OCI-LY7 (cell line): Measurements from ENCODE around the gene ZC2HC1B. TPM values are rescaled to one million over a fixed set of nuclear protein-coding genes. Genes with fewer than 3 reads are reported as not detected.

ENCODE experiments used
- BruUV-seq: library from RNA; stranded (reverse); fragments of 400-500 nt; replicated peaks from 2 replicates; lab custom pipeline; 2021; lab: Mats Ljungman, UMichigan
- CTCF ChIA-PET: fragments of 300-600 bp; sonication (Branson Sonifier 250); formaldehyde crosslinking; loops from one replicate; lab custom pipeline; 2022; ENCODE audit warnings: antibody characterized with exemption; ENCODE audit not compliant: unreplicated experiment; lab: Charles Lee
- POLR2A ChIA-PET: fragments of 300-600 bp; sonication (Branson Sonifier 250); formaldehyde crosslinking; loops from one replicate; lab custom pipeline; 2022; ENCODE audit warnings: antibody characterized with exemption; lab: Charles Lee
- DNase-seq: peaks from one replicate; pipeline ENCODE4 v3.0.0-alpha.2; 2015; ENCODE audit warnings: low spot score
- H2AFZ ChIP-seq: fragments of 200-600 bp; sonication (generic), shearing (Covaris generic); 2 replicates; pipeline ENCODE4 v1.6.1; 2014; ENCODE audit warnings: mild to moderate bottlenecking, antibody characterized with exemption, low read length, moderate library complexity
- H3K27ac ChIP-seq: fragments of 200-600 bp; sonication (generic); 2 replicates; pipeline ENCODE4 v1.5.1; 2014; ENCODE audit warnings: mixed run types, low read depth, mild to moderate bottlenecking, moderate library complexity, low read length, inconsistent platforms; ENCODE audit not compliant: poor library complexity, severe bottlenecking
- H3K36me3 ChIP-seq: fragments of 200-600 bp; sonication (generic); 2 replicates; pipeline ENCODE4 v1.6.1; 2014; ENCODE audit warnings: mild to moderate bottlenecking, antibody characterized with exemption, low read length, moderate library complexity, mixed read lengths; ENCODE audit not compliant: insufficient read depth
- H3K4me1 ChIP-seq: fragments of 200-600 bp; sonication (generic); 2 replicates; pipeline ENCODE4 v1.5.1; 2014; ENCODE audit warnings: mild to moderate bottlenecking, low read length; ENCODE audit not compliant: insufficient read depth, poor library complexity, severe bottlenecking
- H3K4me2 ChIP-seq: fragments of 200-600 bp; sonication (generic); 2 replicates; pipeline ENCODE4 v1.6.1; 2014; ENCODE audit warnings: mild to moderate bottlenecking, low read length
- H3K4me3 ChIP-seq: fragments of 200-600 bp; sonication (generic); 2 replicates; pipeline ENCODE4 v1.5.1; 2014; ENCODE audit warnings: mild to moderate bottlenecking, low read depth, low read length; ENCODE audit not compliant: poor library complexity, severe bottlenecking
- H3K79me2 ChIP-seq: fragments of 200-600 bp; sonication (generic); 2 replicates; pipeline ENCODE4 v1.6.1; 2016; ENCODE audit warnings: low read depth, mild to moderate bottlenecking, low read length, moderate library complexity, mixed read lengths; ENCODE audit not compliant: insufficient read depth
- H3K9me2 ChIP-seq: fragments of 200-600 bp; sonication (generic); 2 replicates; pipeline ENCODE4 v1.6.1; 2016; ENCODE audit warnings: mild to moderate bottlenecking, low read length, mixed read lengths; ENCODE audit not compliant: insufficient read depth
- H3K9me3 ChIP-seq: fragments of 200-600 bp; sonication (generic); 2 replicates; pipeline ENCODE4 v1.6.1; 2014; ENCODE audit warnings: mild to moderate bottlenecking, mixed run types, low read length, mixed read lengths
- H4K20me1 ChIP-seq: fragments of 200-600 bp; sonication (generic); 2 replicates; pipeline ENCODE4 v1.6.1; 2014; ENCODE audit warnings: mild to moderate bottlenecking, antibody characterized with exemption, low read length, moderate library complexity, mixed read lengths; ENCODE audit not compliant: insufficient read depth
- CTCF ChIP-seq: fragments of 200-600 bp; sonication (generic); conservative IDR thresholded peaks from 2 replicates; pipeline ENCODE4 v1.5.1; 2014; ENCODE audit warnings: mild to moderate bottlenecking, antibody characterized with exemption, low read length, moderate library complexity, mixed read lengths
- EZH2phosphoT487 ChIP-seq: fragments of 200-600 bp; sonication (generic); IDR thresholded peaks from 2 replicates; pipeline ENCODE4 v1.6.1; 2018; ENCODE audit warnings: low read depth, borderline replicate concordance, mild to moderate bottlenecking, mixed run types, antibody characterized with exemption, low read length, moderate library complexity, mixed read lengths
- intact Hi-C: fragments of 100-400 bp; cut with micrococcal nuclease; formaldehyde crosslinking; loops from one replicate; pipeline ENCODE4 v1.10.0; 2022; ENCODE audit not compliant: unreplicated experiment
- total RNA-seq, 2 experiments: library from RNA; depleted of rRNA in 1 of 2; stranded (reverse); fragments of >200 nt in 1 of 2; shearing (Covaris generic) in 1 of 2; gene quantifications; 2 replicates each; pipeline ENCODE4 v1.2.3, GENCODE V29; 2014 to 2022

The ZC2HC1B gene
- total RNA-seq, 2 experiments from 2014 or later = not detected

GRCh38 chr6:143822584-143823024 is 41.7 kb upstream of the ZC2HC1B start:
- intact Hi-C loops = no loop called here
- ChIA-PET POLR2A (no interaction called here), CTCF (no interaction called here)
- Histone ChIP-seq H3K4me2 (no peak overlapping the region), H4K20me1 (no peaks in the 10 kb centered on the region), H3K4me1 (no peaks in the 10 kb centered on the region), H3K79me2 (no peaks in the 10 kb centered on the region), H3K4me3 (no peak overlapping the region), H3K27ac (no peak overlapping the region), H3K9me2 (no peaks in the 10 kb centered on the region), H3K36me3 (no peaks in the 10 kb centered on the region), H3K9me3 (no peaks in the 10 kb centered on the region), H2AFZ (no peak overlapping the region)
- TF ChIP-seq EZH2phosphoT487 = no peak
- no TSS peak for BruUV-seq
- no peak for DNase-seq

GRCh38 chr6:143823548-143823947 is 40.7 kb upstream of the ZC2HC1B start:
- intact Hi-C loops = no loop called here
- no TSS peak for BruUV-seq
- ChIA-PET POLR2A (interaction anchor here (0.6 kb wide), 1 partner anchor 13 kb away, joined by 3 read pairs; no protein-coding TSS in a partner anchor), CTCF (no interaction called here)
- no peak for TF ChIP-seq EZH2phosphoT487
- no peak for TF ChIP-seq CTCF
- no peaks in the 10 kb centered on the region for H3K79me2 ChIP-seq
- no peak overlapping the region for H2AFZ ChIP-seq
- H3K9me3 ChIP-seq = no peaks in the 10 kb centered on the region
- no peaks in the 10 kb centered on the region for H3K9me2 ChIP-seq
- H4K20me1 ChIP-seq = no peaks in the 10 kb centered on the region
- no peak overlapping the region for H3K4me2 ChIP-seq
- H3K27ac ChIP-seq = no peak overlapping the region
- DNase-seq = no peak
- H3K4me3 ChIP-seq = no peak overlapping the region
- no peaks in the 10 kb centered on the region for H3K4me1 ChIP-seq
- no peaks in the 10 kb centered on the region for H3K36me3 ChIP-seq

GRCh38 chr6:143828572-143828971 is 35.7 kb upstream of the ZC2HC1B start:
- no TSS peak for BruUV-seq
- POLR2A ChIA-PET = no interaction called here

More at GRCh38 chr6:143828572-143828971, 35.7 kb upstream of the ZC2HC1B start:
- no peak overlapping the region for H3K4me2 ChIP-seq
- intact Hi-C loops = no loop called here
- H3K4me1 ChIP-seq = no peaks in the 10 kb centered on the region
- CTCF ChIA-PET = no interaction called here
- H4K20me1 ChIP-seq = no peaks in the 10 kb centered on the region
- no peak overlapping the region for H3K4me3 ChIP-seq
- H3K27ac ChIP-seq = no peak overlapping the region
- H3K9me3 ChIP-seq = no peaks in the 10 kb centered on the region
- TF ChIP-seq CTCF = no peak
- no peak for TF ChIP-seq EZH2phosphoT487
- no peaks in the 10 kb centered on the region for H3K36me3 ChIP-seq
- H3K79me2 ChIP-seq = no peaks in the 10 kb centered on the region
- H2AFZ ChIP-seq = no peak overlapping the region
- H3K9me2 ChIP-seq = no peaks in the 10 kb centered on the region
- DNase-seq = no peak
